Measurements from ENCODE around the gene GUSB. TPM values are rescaled to one million over a fixed set of nuclear protein-coding genes. Genes with fewer than 3 reads are reported as not detected.
A peak's percentile ranks its signal among the peaks of the same experiment; 100 is the strongest.

GUSB gene
- total and polyA plus RNA-seq, 4 donors = 45.2 to 94.7 (median 53.0) TPM

GRCh38 chr7:65953890-65954450, 28.0 kb downstream of the GUSB start (continued):
- no peak for TF ChIP-seq ZBTB33 (IDR thresholded peaks at IDR 0.05)
- TF ChIP-seq TAF1 (conservative IDR thresholded peaks at IDR 0.05) = no peak
- no peak for TF ChIP-seq YY1 (IDR thresholded peaks at IDR 0.05)
- no peak for TF ChIP-seq NR2F2 (IDR thresholded peaks at IDR 0.05)

GRCh38 chr7:65953001-65953720, 28.9 kb downstream of the GUSB start:
- Histone ChIP-seq H3K9me3 (ENCODE audit: control insufficient read depth in 4 of 4, low read length in 3 of 4) (no peaks in the 10 kb centered on the region), H3K9ac (ENCODE audit: low read depth in 1 of 2, low read length in 2 of 2) (no peak overlapping the region), H3K27ac (ENCODE audit: low read depth in 1 of 2, low read length in 2 of 2) (peak overlapping the region; percentile 85 to 97), H3K27me3 (ENCODE audit: control insufficient read depth in 4 of 4, insufficient read depth in 4 of 4, low read length in 3 of 4) (no peaks in the 10 kb centered on the region), H3K4me3 (ENCODE audit: low read depth in 1 of 3, low read length in 3 of 3) (no peak overlapping the region), H3K36me3 (ENCODE audit: control insufficient read depth in 4 of 4, insufficient read depth in 3 of 4, low read depth in 1 of 4, low read length in 3 of 4) (no peaks in the 10 kb centered on the region), H3K4me1 (ENCODE audit: control insufficient read depth in 4 of 4, insufficient read depth in 4 of 4, low read length in 3 of 4) (peaks cover 9 to 48% (median 40%) of the 10 kb centered on the region in 4 donors)
- peak; percentile 30 to 53 for TF ChIP-seq JUND (IDR thresholded peaks at IDR 0.05)
- no peak for TF ChIP-seq MAX (IDR thresholded peaks at IDR 0.05)
- TF ChIP-seq HNF4G (IDR thresholded peaks at IDR 0.05) = no peak
- peak; percentile 30 to 48 for TF ChIP-seq HNF4A (conservative IDR thresholded peaks at IDR 0.05)
- TF ChIP-seq GABPA (IDR thresholded peaks at IDR 0.05 in 1 of 2, conservative IDR thresholded peaks at IDR 0.05 in 1 of 2) = no peak
- TF ChIP-seq ATF3 (IDR thresholded peaks at IDR 0.05) = peak; percentile 59
- TF ChIP-seq RAD21 (IDR thresholded peaks at IDR 0.05) = peak in 1 of 2 donors; percentile 12
- no peak for TF ChIP-seq NR2F2 (IDR thresholded peaks at IDR 0.05)
- no peak for TF ChIP-seq ZBTB33 (IDR thresholded peaks at IDR 0.05)
- no peak for TF ChIP-seq FOXA1 (IDR thresholded peaks at IDR 0.05)
- no peak for TF ChIP-seq EGR1 (IDR thresholded peaks at IDR 0.05; ENCODE audit: low read depth in 2 of 2)
- peak; percentile 57 for TF ChIP-seq FOXA2 (IDR thresholded peaks at IDR 0.05)
- peak; percentile 39 to 42 for TF ChIP-seq RXRA (IDR thresholded peaks at IDR 0.05)
- peak; percentile 46 for TF ChIP-seq SP1 (IDR thresholded peaks at IDR 0.05)
- no peak for TF ChIP-seq CTCF (IDR thresholded peaks at IDR 0.05; ENCODE audit: low read depth, low read length, missing input control)
- peak; percentile 34 for TF ChIP-seq YY1 (IDR thresholded peaks at IDR 0.05)
- no peak for TF ChIP-seq TAF1 (conservative IDR thresholded peaks at IDR 0.05)
- TF ChIP-seq REST (IDR thresholded peaks at IDR 0.05) = no peak
- no peak for DNase-seq (ENCODE audit: low spot score)
- 50% methylated on average over 5 of the region's 5 CpGs for WGBS

Measured in liver (tissue), 9 donors.